SU-DHL-6 (cell line): ENCODE measurements around the gene SH3RF3.

ENCODE experiments used
- H2AFZ ChIP-seq: fragments of 200-600 bp; sonication (generic); 2 replicates; pipeline ENCODE4 v1.6.1; 2014; ENCODE audit warnings: low read depth, mild to moderate bottlenecking, moderate library complexity, mixed read lengths, antibody characterized with exemption, low read length; ENCODE audit not compliant: severe bottlenecking
- H3F3A ChIP-seq: fragments of 200-600 bp; shearing (Covaris generic); 2 replicates; pipeline ENCODE4 v1.6.0; 2016; ENCODE audit warnings: antibody characterized with exemption, mild to moderate bottlenecking; ENCODE audit not compliant: insufficient read depth
- H3K27ac ChIP-seq: fragments of 200-600 bp; sonication (generic); 2 replicates; pipeline ENCODE4 v1.5.1; 2016; ENCODE audit warnings: low read depth, mild to moderate bottlenecking, low read length, moderate library complexity, mixed read lengths
- H3K27me3 ChIP-seq: fragments of 200-600 bp; sonication (generic), shearing (Covaris generic); 2 replicates; pipeline ENCODE4 v1.6.0; 2014; ENCODE audit warnings: mild to moderate bottlenecking, low read length
- H3K36me3 ChIP-seq: fragments of 200-600 bp; sonication (generic); 2 replicates; pipeline ENCODE4 v1.6.1; 2014; ENCODE audit warnings: mild to moderate bottlenecking, low read length, mixed read lengths
- H3K4me2 ChIP-seq: fragments of 300-600, 200-600 bp; shearing (Covaris generic), sonication (generic); 2 replicates; pipeline ENCODE4 v1.6.0; 2014; ENCODE audit warnings: low read length, low read depth, mild to moderate bottlenecking; ENCODE audit not compliant: poor library complexity, severe bottlenecking
- H3K4me3 ChIP-seq: fragments of 200-600 bp; sonication (generic); 2 replicates; pipeline ENCODE4 v1.5.1; 2014; ENCODE audit warnings: antibody characterized with exemption, low read length, mild to moderate bottlenecking, mixed read lengths; ENCODE audit not compliant: insufficient read depth, poor library complexity, severe bottlenecking
- H3K79me2 ChIP-seq: fragments of 200-600 bp; sonication (generic); 2 replicates; pipeline ENCODE4 v1.6.1; 2014; ENCODE audit warnings: mild to moderate bottlenecking, low read length, moderate library complexity; ENCODE audit not compliant: insufficient read depth
- H3K9ac ChIP-seq: fragments of 200-600 bp; sonication (generic); 2 replicates; pipeline ENCODE4 v1.7.0; 2014; ENCODE audit warnings: mild to moderate bottlenecking, low read length
- H3K9me2 ChIP-seq: fragments of 200-600 bp; sonication (generic); replicated peaks from 2 replicates; pipeline ENCODE4 v1.6.1; 2014; ENCODE audit warnings: low read length; ENCODE audit not compliant: insufficient read depth
- H3K9me3 ChIP-seq: fragments of 200-600 bp; sonication (generic); 2 replicates; pipeline ENCODE4 v1.6.1; 2014; ENCODE audit warnings: low read length, mixed read lengths; ENCODE audit not compliant: insufficient read depth
- H4K20me1 ChIP-seq: fragments of 200-600 bp; sonication (generic); 2 replicates; pipeline ENCODE4 v1.6.1; 2014; ENCODE audit warnings: low read depth, mild to moderate bottlenecking, antibody characterized with exemption, low read length, moderate library complexity, mixed read lengths
- EZH2phosphoT487 ChIP-seq: fragments of 200-600 bp; sonication (generic), shearing (Covaris generic); conservative IDR thresholded peaks from 2 replicates; pipeline ENCODE4 v1.6.1; 2018; ENCODE audit warnings: mild to moderate bottlenecking, antibody characterized with exemption, low read length, moderate library complexity, mixed read lengths
- TF ChIP-seq, protein P1 (sequence below): fragments of 200-600 bp; sonication (generic); IDR thresholded peaks from one replicate; pipeline ENCODE4 v1.5.1; 2017; ENCODE audit warnings: antibody characterized with exemption, mild to moderate bottlenecking, low read length, moderate library complexity; ENCODE audit not compliant: insufficient read depth, poor library complexity, severe bottlenecking

Gene SH3RF3

DNA sequence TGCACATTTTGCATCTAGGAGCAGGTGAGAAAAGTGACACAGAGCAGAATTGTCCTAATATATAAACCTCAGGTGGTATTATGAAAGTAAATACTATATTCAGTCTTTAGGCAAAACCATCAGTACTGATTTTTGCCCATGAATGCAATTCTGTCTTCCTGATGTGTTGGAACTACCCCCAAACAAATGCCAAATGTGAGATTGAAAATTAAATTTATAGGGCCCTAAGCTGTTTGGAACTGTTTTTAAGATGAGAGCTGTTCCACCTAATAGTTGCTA, 115.2 kb downstream of the SH3RF3 start:
- H3K36me3 ChIP-seq = no peaks in the 10 kb centered on the region
- no peak overlapping the region for H2AFZ ChIP-seq
- no peaks in the 10 kb centered on the region for H3F3A ChIP-seq
- no peak overlapping the region for H3K27ac ChIP-seq
- H3K27me3 ChIP-seq = no peaks in the 10 kb centered on the region
- no peaks in the 10 kb centered on the region for H3K79me2 ChIP-seq
- TF ChIP-seq, protein P1, sequence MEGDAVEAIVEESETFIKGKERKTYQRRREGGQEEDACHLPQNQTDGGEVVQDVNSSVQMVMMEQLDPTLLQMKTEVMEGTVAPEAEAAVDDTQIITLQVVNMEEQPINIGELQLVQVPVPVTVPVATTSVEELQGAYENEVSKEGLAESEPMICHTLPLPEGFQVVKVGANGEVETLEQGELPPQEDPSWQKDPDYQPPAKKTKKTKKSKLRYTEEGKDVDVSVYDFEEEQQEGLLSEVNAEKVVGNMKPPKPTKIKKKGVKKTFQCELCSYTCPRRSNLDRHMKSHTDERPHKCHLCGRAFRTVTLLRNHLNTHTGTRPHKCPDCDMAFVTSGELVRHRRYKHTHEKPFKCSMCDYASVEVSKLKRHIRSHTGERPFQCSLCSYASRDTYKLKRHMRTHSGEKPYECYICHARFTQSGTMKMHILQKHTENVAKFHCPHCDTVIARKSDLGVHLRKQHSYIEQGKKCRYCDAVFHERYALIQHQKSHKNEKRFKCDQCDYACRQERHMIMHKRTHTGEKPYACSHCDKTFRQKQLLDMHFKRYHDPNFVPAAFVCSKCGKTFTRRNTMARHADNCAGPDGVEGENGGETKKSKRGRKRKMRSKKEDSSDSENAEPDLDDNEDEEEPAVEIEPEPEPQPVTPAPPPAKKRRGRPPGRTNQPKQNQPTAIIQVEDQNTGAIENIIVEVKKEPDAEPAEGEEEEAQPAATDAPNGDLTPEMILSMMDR = no peak
- no peak for TF ChIP-seq EZH2phosphoT487
- H4K20me1 ChIP-seq = no peaks in the 10 kb centered on the region
- no peak overlapping the region for H3K4me2 ChIP-seq
- H3K9me3 ChIP-seq = no peaks in the 10 kb centered on the region
- no peaks in the 10 kb centered on the region for H3K9me2 ChIP-seq
- no peak overlapping the region for H3K9ac ChIP-seq
- H3K4me3 ChIP-seq = no peak overlapping the region

DNA sequence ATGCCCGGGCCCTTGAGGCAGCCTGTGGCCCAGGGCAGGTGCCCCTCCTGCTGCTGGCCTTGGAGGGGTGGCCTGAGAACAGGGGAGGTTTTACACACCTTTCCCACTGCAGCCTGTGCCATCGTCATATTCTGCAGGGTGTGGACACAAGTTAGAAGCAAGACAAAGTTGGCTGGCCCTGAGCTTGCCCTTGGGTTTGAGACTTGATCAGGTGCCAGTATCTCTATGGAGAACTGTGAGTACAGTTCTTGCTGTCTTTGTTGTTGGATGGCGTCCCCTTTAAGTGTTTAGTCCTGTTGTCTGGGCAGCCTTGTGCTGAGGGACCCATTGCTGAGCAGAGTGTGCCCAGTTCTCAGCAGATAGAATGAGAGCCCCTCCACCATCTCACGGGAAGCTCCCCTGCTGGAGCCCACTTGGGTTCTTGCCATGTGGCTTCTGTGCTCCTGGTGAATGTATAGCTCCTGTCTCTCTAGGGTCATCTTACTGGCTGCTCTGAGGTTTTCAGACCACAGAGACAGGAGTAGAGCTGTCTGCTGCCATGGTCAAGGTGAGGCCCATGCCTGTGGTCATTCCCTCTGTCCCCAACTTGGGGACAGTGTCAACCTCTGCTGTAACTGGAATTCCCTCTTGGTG, 115.9 kb downstream of the SH3RF3 start:
- H3K36me3 ChIP-seq = no peaks in the 10 kb centered on the region
- no peak overlapping the region for H3K27ac ChIP-seq
- H4K20me1 ChIP-seq = no peaks in the 10 kb centered on the region
- no peaks in the 10 kb centered on the region for H3K27me3 ChIP-seq
- TF ChIP-seq EZH2phosphoT487 = no peak
- TF ChIP-seq, protein P1 = no peak
- no peaks in the 10 kb centered on the region for H3K79me2 ChIP-seq
- no peaks in the 10 kb centered on the region for H3K9me2 ChIP-seq
- no peak overlapping the region for H2AFZ ChIP-seq
- no peak overlapping the region for H3K4me3 ChIP-seq
- H3K9ac ChIP-seq = no peak overlapping the region
- no peak overlapping the region for H3K4me2 ChIP-seq
- H3K9me3 ChIP-seq = no peaks in the 10 kb centered on the region
- no peaks in the 10 kb centered on the region for H3F3A ChIP-seq

DNA sequence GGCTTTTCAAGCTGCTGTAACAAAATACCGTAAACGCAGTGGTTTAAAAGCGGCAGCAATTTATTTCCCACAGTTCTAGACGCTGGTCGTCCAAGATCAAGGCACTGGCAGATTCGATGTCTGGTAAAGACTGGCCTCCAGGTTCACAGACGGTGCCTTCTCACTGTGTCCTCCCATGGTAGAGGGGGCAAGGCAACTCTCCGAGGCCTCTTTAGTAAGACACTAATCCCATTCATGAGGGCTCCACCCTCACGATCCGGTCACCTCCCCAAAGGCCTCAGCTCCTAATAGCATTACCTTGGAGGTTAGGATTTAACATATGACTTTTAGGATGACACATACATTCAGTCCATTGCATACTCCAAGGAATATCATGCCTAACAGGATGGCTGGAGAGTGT, 117.2 kb downstream of the SH3RF3 start:
- no peak overlapping the region for H3K4me3 ChIP-seq
- no peaks in the 10 kb centered on the region for H3K9me2 ChIP-seq
- no peak overlapping the region for H2AFZ ChIP-seq
- no peaks in the 10 kb centered on the region for H3K27me3 ChIP-seq
- H3K9me3 ChIP-seq = no peaks in the 10 kb centered on the region
- H3K79me2 ChIP-seq = no peaks in the 10 kb centered on the region
- no peaks in the 10 kb centered on the region for H4K20me1 ChIP-seq
- H3K27ac ChIP-seq = no peak overlapping the region
- H3K9ac ChIP-seq = no peak overlapping the region
- no peaks in the 10 kb centered on the region for H3K36me3 ChIP-seq
- H3F3A ChIP-seq = no peaks in the 10 kb centered on the region
- TF ChIP-seq EZH2phosphoT487 = no peak
- TF ChIP-seq, protein P1 = no peak
- no peak overlapping the region for H3K4me2 ChIP-seq
